OCI-LY1 (cell line): ENCODE data around the gene ACOX1.

Source experiments
- EZH2 ChIP-seq: fragments of 200-600 bp; sonication (generic), shearing (Covaris generic); IDR thresholded peaks from 2 replicates; pipeline ENCODE4 v1.8.0; 2017; ENCODE audit warnings: borderline replicate concordance, mixed run types, mild to moderate bottlenecking, antibody characterized with exemption, low read length, moderate library complexity, mixed read lengths
- TF ChIP-seq, protein P1 (sequence below): fragments of 200-600 bp; sonication (generic), shearing (Covaris generic); IDR thresholded peaks from 2 replicates; pipeline ENCODE4 v1.5.1; 2017; ENCODE audit warnings: mild to moderate bottlenecking, antibody characterized with exemption, low read length, moderate library complexity, mixed read lengths

- TF ChIP-seq, protein P1, sequence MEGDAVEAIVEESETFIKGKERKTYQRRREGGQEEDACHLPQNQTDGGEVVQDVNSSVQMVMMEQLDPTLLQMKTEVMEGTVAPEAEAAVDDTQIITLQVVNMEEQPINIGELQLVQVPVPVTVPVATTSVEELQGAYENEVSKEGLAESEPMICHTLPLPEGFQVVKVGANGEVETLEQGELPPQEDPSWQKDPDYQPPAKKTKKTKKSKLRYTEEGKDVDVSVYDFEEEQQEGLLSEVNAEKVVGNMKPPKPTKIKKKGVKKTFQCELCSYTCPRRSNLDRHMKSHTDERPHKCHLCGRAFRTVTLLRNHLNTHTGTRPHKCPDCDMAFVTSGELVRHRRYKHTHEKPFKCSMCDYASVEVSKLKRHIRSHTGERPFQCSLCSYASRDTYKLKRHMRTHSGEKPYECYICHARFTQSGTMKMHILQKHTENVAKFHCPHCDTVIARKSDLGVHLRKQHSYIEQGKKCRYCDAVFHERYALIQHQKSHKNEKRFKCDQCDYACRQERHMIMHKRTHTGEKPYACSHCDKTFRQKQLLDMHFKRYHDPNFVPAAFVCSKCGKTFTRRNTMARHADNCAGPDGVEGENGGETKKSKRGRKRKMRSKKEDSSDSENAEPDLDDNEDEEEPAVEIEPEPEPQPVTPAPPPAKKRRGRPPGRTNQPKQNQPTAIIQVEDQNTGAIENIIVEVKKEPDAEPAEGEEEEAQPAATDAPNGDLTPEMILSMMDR, result no peak
- no peak for TF ChIP-seq EZH2
Measured at GRCh38 chr17:75917917-75918445, 61.0 kb downstream of the ACOX1 start.
